IMR-90 (cell line): ENCODE results near the gene SLC25A12. TPM values are rescaled to one million over a fixed set of nuclear protein-coding genes. Genes with fewer than 3 reads are reported as not detected.

Experiments
- ATAC-seq: fragments of 200-7000 bp; cut with Tn5 transposase; 2 replicates; pipeline ENCODE4 v1.9.1; 2020; ENCODE audit warnings: low read depth, mild to moderate bottlenecking, moderate library complexity
- BruUV-seq: library from RNA; stranded (reverse); fragments of 400-500 nt; replicated peaks from 2 replicates; lab custom pipeline; 2021; lab: Mats Ljungman, UMichigan
- CTCF ChIA-PET: fragments of 300-600 bp; formaldehyde crosslinking; extraction: SDS; loops from one replicate; lab custom pipeline; 2021; ENCODE audit warnings: antibody characterized with exemption; lab: Yijun Ruan, JAX
- POLR2A ChIA-PET: fragments of 300-600 bp; sonication (Branson Sonifier 250); formaldehyde crosslinking; loops from one replicate; lab custom pipeline; 2022; ENCODE audit warnings: antibody characterized with exemption; ENCODE audit not compliant: unreplicated experiment; lab: Charles Lee
- DNase-seq: peaks from one replicate; pipeline ENCODE4 v3.0.0; 2013
- H2AFZ ChIP-seq: replicated peaks from 2 replicates; pipeline ENCODE3; 2013; ENCODE audit warnings: low read length, mild to moderate bottlenecking; ENCODE audit not compliant: poor library complexity
- H2AK5ac ChIP-seq: 2 replicates; pipeline ENCODE4 v1.6.1; 2013; ENCODE audit warnings: low read depth, low read length, inconsistent platforms
- H2AK9ac ChIP-seq: replicated peaks from 2 replicates; pipeline ENCODE3; 2013; ENCODE audit warnings: mild to moderate bottlenecking, low read depth, low read length, moderate library complexity; ENCODE audit not compliant: poor library complexity
- H2BK120ac ChIP-seq: 2 replicates; pipeline ENCODE4 v1.6.1; 2013; ENCODE audit warnings: low read depth, low read length, inconsistent platforms
- H2BK15ac ChIP-seq: 3 replicates; pipeline ENCODE4 v1.6.1; 2013; ENCODE audit warnings: low read depth, low read length, inconsistent platforms
- H2BK20ac ChIP-seq: 2 replicates; pipeline ENCODE4 v1.6.1; 2013; ENCODE audit warnings: low read depth, mild to moderate bottlenecking, inconsistent platforms, low read length, moderate library complexity
- H2BK5ac ChIP-seq: 2 replicates; pipeline ENCODE4 v1.6.1; 2013; ENCODE audit warnings: mild to moderate bottlenecking, low read depth, low read length, inconsistent platforms; ENCODE audit not compliant: poor library complexity, severe bottlenecking
- H3K14ac ChIP-seq: replicated peaks from 2 replicates; pipeline ENCODE4 v1.6.1; 2013; ENCODE audit warnings: low read depth, low read length, inconsistent platforms
- H3K18ac ChIP-seq: 2 replicates; pipeline ENCODE4 v1.6.1; 2013; ENCODE audit warnings: low read depth, low read length, control low read depth
- H3K23ac ChIP-seq: 2 replicates; pipeline ENCODE4 v1.6.1; 2013; ENCODE audit warnings: low read depth, low read length, inconsistent platforms
- H3K27ac ChIP-seq: 2 replicates; pipeline ENCODE4 v1.5.1; 2013; ENCODE audit warnings: mild to moderate bottlenecking, control low read depth, low read length; ENCODE audit not compliant: insufficient read depth
- H3K27me3 ChIP-seq: 2 replicates; pipeline ENCODE4 v1.6.1; 2013; ENCODE audit warnings: low read length; ENCODE audit not compliant: control insufficient read depth, insufficient read depth
- H3K36me3 ChIP-seq: 2 replicates; pipeline ENCODE4 v1.6.1; 2013; ENCODE audit warnings: low read length, mixed read lengths; ENCODE audit not compliant: control insufficient read depth, insufficient read depth
- H3K4ac ChIP-seq: 2 replicates; pipeline ENCODE4 v1.6.1; 2013; ENCODE audit warnings: low read depth, low read length, inconsistent platforms
- H3K4me1 ChIP-seq: 2 replicates; pipeline ENCODE4 v1.6.1; 2013; ENCODE audit warnings: low read length, mixed read lengths; ENCODE audit not compliant: control insufficient read depth, insufficient read depth
- H3K4me2 ChIP-seq: 2 replicates; pipeline ENCODE4 v1.6.1; 2013; ENCODE audit warnings: low read depth, mild to moderate bottlenecking, control low read depth, low read length, moderate library complexity
- H3K4me3 ChIP-seq: 2 replicates; pipeline ENCODE4 v1.5.1; 2013; ENCODE audit warnings: low read depth, mild to moderate bottlenecking, control low read depth, low read length, moderate library complexity; ENCODE audit not compliant: insufficient read depth
- H3K56ac ChIP-seq: 2 replicates; pipeline ENCODE4 v1.6.1; 2013; ENCODE audit warnings: low read length, inconsistent platforms; ENCODE audit not compliant: insufficient read depth; ENCODE audit errors: extremely low read depth
- H3K79me1 ChIP-seq, 2 experiments: 2 replicates each; pipeline ENCODE4 v1.6.1; 2013; ENCODE audit warnings: low read length in 2 of 2, inconsistent platforms in 1 of 2, low read depth in 1 of 2
- H3K9ac ChIP-seq: 2 replicates; pipeline ENCODE4 v1.6.1; 2013; ENCODE audit warnings: low read depth, low read length, control low read depth
- H3K9me1 ChIP-seq: 2 replicates; pipeline ENCODE4 v1.6.1; 2013; ENCODE audit warnings: low read length, inconsistent platforms; ENCODE audit not compliant: insufficient read depth
- H3K9me3 ChIP-seq: 2 replicates; pipeline ENCODE4 v1.6.1; 2013; ENCODE audit warnings: low read length; ENCODE audit not compliant: control insufficient read depth, insufficient read depth
- H4K20me1 ChIP-seq: 2 replicates; pipeline ENCODE4 v1.6.1; 2013; ENCODE audit warnings: low read length, inconsistent platforms; ENCODE audit not compliant: insufficient read depth
- H4K5ac ChIP-seq: 2 replicates; pipeline ENCODE4 v1.6.1; 2013; ENCODE audit warnings: mild to moderate bottlenecking, low read depth, low read length, control low read depth
- H4K8ac ChIP-seq, 2 experiments: 2 replicates each; pipeline ENCODE4 v1.6.1; 2013; ENCODE audit warnings: low read depth in 2 of 2, low read length in 2 of 2, control low read depth in 1 of 2, inconsistent platforms in 1 of 2
- H4K91ac ChIP-seq: 2 replicates; pipeline ENCODE4 v1.6.1; 2013; ENCODE audit warnings: low read depth, low read length, inconsistent platforms; ENCODE audit not compliant: insufficient read depth
- CEBPB ChIP-seq: IDR thresholded peaks from 2 replicates; pipeline ENCODE4 v1.6.1; 2012; ENCODE audit warnings: low read depth, low read length, improper control_type of control experiment
- CHD1 ChIP-seq: IDR thresholded peaks from 2 replicates; pipeline ENCODE4 v1.6.1; 2012; ENCODE audit warnings: low read depth, low read length, improper control_type of control experiment
- MAFK ChIP-seq: IDR thresholded peaks from 2 replicates; pipeline ENCODE4 v1.6.1; 2012; ENCODE audit warnings: low read depth, low read length, improper control_type of control experiment
- MAZ ChIP-seq: IDR thresholded peaks from 2 replicates; pipeline ENCODE4 v1.6.1; 2012; ENCODE audit warnings: low read depth, mild to moderate bottlenecking, low read length, improper control_type of control experiment, moderate library complexity, borderline replicate concordance
- MXI1 ChIP-seq: IDR thresholded peaks from 2 replicates; pipeline ENCODE4 v1.6.1; 2012; ENCODE audit warnings: low read depth, mild to moderate bottlenecking, low read length, moderate library complexity, borderline replicate concordance
- NFE2L2 ChIP-seq: fragments of 150-350 bp; IDR thresholded peaks from 2 replicates; pipeline ENCODE4 v1.6.1; 2016; ENCODE audit warnings: low read depth, mild to moderate bottlenecking, low read length
- POLR2A ChIP-seq: IDR thresholded peaks from 2 replicates; pipeline ENCODE4 v1.6.1; 2012; ENCODE audit warnings: mild to moderate bottlenecking, low read depth, low read length
- RAD21 ChIP-seq: IDR thresholded peaks from 2 replicates; pipeline ENCODE4 v1.6.1; 2012; ENCODE audit warnings: low read length, improper control_type of control experiment
- RCOR1 ChIP-seq: IDR thresholded peaks from 2 replicates; pipeline ENCODE4 v1.6.1; 2012; ENCODE audit warnings: mild to moderate bottlenecking, low read length, improper control_type of control experiment; ENCODE audit not compliant: insufficient replicate concordance
- RFX5 ChIP-seq: IDR thresholded peaks from 2 replicates; pipeline ENCODE4 v1.8.0; 2012; ENCODE audit warnings: low read depth, mild to moderate bottlenecking, low read length, moderate library complexity
- SMC3 ChIP-seq: fragments of 150-350 bp; IDR thresholded peaks from 2 replicates; pipeline ENCODE4 v1.6.1; 2016; ENCODE audit warnings: low read depth, mild to moderate bottlenecking, antibody characterized with exemption, low read length, moderate library complexity
- WGBS, 2 experiments: methylation state at CpG; one replicate each; pipeline versions ENCODE4 v1.1.5 to v1.1.7; 2013; ENCODE audit warnings: missing lambda C conversion rate in 2 of 2; ENCODE audit not compliant: insufficient read length in 1 of 2; ENCODE audit errors: extremely low coverage in 2 of 2; 5-methylcytosine and 5-hydroxymethylcytosine counted together
- dilution Hi-C: fragments of 300-500 bp; cut with HindIII; formaldehyde crosslinking; loops from one replicate; pipeline ENCODE4 v1.14.3; 2018; ENCODE audit warnings: low sequenced_read_pairs; ENCODE audit not compliant: unreplicated experiment
- in situ Hi-C: fragments of 300-500 bp; cut with MboI; formaldehyde crosslinking; loops from 3 replicates; pipeline ENCODE4 v1.14.3; 2019; ENCODE audit warnings: low sequenced_read_pairs, inconsistent platforms, mixed read lengths
- intact Hi-C: fragments of 100-400 bp; cut with micrococcal nuclease; formaldehyde crosslinking; loops from 2 replicates; pipeline ENCODE4 v1.10.0; 2022
- polyA plus RNA-seq, 3 experiments: library from polyadenylated mRNA; depleted of rRNA; stranded (reverse); fragments of >200 nt; gene quantifications; 2 replicates each; pipeline ENCODE4 v1.2.3, GENCODE V29; 2012; ENCODE audit warnings: low replicate concordance in 1 of 3
- total RNA-seq: library from RNA; depleted of rRNA; stranded (reverse); fragments of >200 nt; gene quantifications from 2 replicates; pipeline ENCODE4 v1.2.3, GENCODE V29; 2012
- TF ChIP-seq, protein P1 (sequence below): fragments of 150-350 bp; IDR thresholded peaks from 2 replicates; pipeline ENCODE4 v1.6.1; 2017; ENCODE audit warnings: mild to moderate bottlenecking, antibody characterized with exemption, low read length, low read depth
- TF ChIP-seq, protein P2 (sequence below): fragments of 150-350 bp; IDR thresholded peaks from 2 replicates; pipeline ENCODE4 v1.6.1; 2016; ENCODE audit warnings: low read depth, mild to moderate bottlenecking, low read length, moderate library complexity, borderline replicate concordance

The SLC25A12 gene
- total and polyA plus RNA-seq, 2 of the 4 experiments (the other 2 are of a cell fraction), result 16.3 to 17.6 TPM

DNA sequence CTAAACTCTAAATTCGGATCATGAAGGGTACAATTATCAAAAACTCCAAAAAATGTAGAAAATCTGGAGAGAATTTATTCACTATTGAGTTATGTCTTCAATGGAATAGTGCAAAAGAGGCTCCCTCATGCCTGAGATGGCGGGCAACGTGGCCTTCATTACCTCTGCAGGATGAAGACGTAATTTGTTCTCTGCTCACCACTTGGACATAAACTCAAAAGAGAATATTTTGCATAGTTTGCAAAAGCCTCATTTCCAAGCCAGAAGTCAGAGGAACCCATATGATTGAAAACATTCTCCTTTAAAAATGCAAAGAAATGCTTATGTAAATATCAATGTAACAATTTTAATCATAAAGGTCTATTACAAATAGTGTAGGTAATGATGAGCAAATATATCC lies 58.7 kb downstream of the SLC25A12 start:
- ChIA-PET CTCF (no interaction called here), POLR2A (no interaction called here)
- no peak overlapping the region for H3K18ac ChIP-seq
- H3K4me2 ChIP-seq, result no peak overlapping the region
- H2BK15ac ChIP-seq, result no peak overlapping the region
- intact Hi-C loops, result no loop called here
- H2BK20ac ChIP-seq, result no peak overlapping the region
- no CpG with 5 or more reads among the region's 4 CpGs for WGBS, 2 experiments
- H4K5ac ChIP-seq, result no peak overlapping the region
- peaks cover 14% of the 10 kb centered on the region for H3K9me3 ChIP-seq
- no peak overlapping the region for H3K56ac ChIP-seq
- in situ Hi-C loops, result no loop called here
- no peak overlapping the region for H4K91ac ChIP-seq
- H3K27ac ChIP-seq, result no peak overlapping the region
- no peak overlapping the region for H2BK120ac ChIP-seq
- ATAC-seq (no peak), DNase-seq (no peak)
- H3K23ac ChIP-seq, result no peak overlapping the region
- H3K4me3 ChIP-seq, result no peak overlapping the region
- H2AK5ac ChIP-seq, result no peak overlapping the region
- H2BK5ac ChIP-seq, result no peak overlapping the region
- no peaks in the 10 kb centered on the region for H3K79me1 ChIP-seq
- no peaks in the 10 kb centered on the region for H3K27me3 ChIP-seq
- no peaks in the 10 kb centered on the region for H3K9me1 ChIP-seq
- H4K20me1 ChIP-seq, result no peaks in the 10 kb centered on the region
- peaks cover 34% of the 10 kb centered on the region for H3K36me3 ChIP-seq
- no peak overlapping the region for H3K14ac ChIP-seq
- no peak overlapping the region for H3K9ac ChIP-seq
- H2AK9ac ChIP-seq, result no peak overlapping the region
- no peaks in the 10 kb centered on the region for H3K4me1 ChIP-seq
- H3K4ac ChIP-seq, result no peak overlapping the region
- dilution Hi-C loops, result no loop called here
- no peak overlapping the region for H2AFZ ChIP-seq
- no TSS peak for BruUV-seq
- H4K8ac ChIP-seq, result no peak overlapping the region
- TF ChIP-seq, protein P1, sequence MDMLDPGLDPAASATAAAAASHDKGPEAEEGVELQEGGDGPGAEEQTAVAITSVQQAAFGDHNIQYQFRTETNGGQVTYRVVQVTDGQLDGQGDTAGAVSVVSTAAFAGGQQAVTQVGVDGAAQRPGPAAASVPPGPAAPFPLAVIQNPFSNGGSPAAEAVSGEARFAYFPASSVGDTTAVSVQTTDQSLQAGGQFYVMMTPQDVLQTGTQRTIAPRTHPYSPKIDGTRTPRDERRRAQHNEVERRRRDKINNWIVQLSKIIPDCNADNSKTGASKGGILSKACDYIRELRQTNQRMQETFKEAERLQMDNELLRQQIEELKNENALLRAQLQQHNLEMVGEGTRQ, result no peak
- TF ChIP-seq RAD21 (no peak), SMC3 (no peak), NFE2L2 (no peak), CHD1 (no peak), CEBPB (no peak), RCOR1 (no peak), POLR2A (no peak), RFX5 (no peak), MXI1 (no peak), MAFK (no peak), MAZ (no peak)
- TF ChIP-seq, protein P2, sequence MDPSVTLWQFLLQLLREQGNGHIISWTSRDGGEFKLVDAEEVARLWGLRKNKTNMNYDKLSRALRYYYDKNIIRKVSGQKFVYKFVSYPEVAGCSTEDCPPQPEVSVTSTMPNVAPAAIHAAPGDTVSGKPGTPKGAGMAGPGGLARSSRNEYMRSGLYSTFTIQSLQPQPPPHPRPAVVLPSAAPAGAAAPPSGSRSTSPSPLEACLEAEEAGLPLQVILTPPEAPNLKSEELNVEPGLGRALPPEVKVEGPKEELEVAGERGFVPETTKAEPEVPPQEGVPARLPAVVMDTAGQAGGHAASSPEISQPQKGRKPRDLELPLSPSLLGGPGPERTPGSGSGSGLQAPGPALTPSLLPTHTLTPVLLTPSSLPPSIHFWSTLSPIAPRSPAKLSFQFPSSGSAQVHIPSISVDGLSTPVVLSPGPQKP, result no peak
